H1 (cell line): ENCODE measurements around the gene CIDEA.

Source experiments
- CTCF ChIP-seq, 3 experiments: IDR thresholded peaks; 1 replicate in 2 of 3; 2 replicates in 1 of 3; pipeline versions ENCODE4 v1.5.1 to v1.6.1; 2011; ENCODE audit warnings: low read length in 3 of 3, mild to moderate bottlenecking in 3 of 3, inconsistent platforms in 2 of 3, low read depth in 1 of 3, moderate library complexity in 1 of 3; ENCODE audit not compliant: insufficient read depth in 1 of 3; ENCODE audit errors: control extremely low read depth in 1 of 3
- EP300 ChIP-seq, 2 experiments: IDR thresholded peaks; 1 replicate in 1 of 2; 2 replicates in 1 of 2; pipeline ENCODE4 v1.6.1; 2011 to 2012; ENCODE audit warnings: low read depth in 2 of 2, low read length in 2 of 2, mild to moderate bottlenecking in 2 of 2, borderline replicate concordance in 1 of 2, inconsistent platforms in 1 of 2, moderate library complexity in 1 of 2
- HDAC6 ChIP-seq: IDR thresholded peaks from one replicate; pipeline ENCODE4 v1.7.1; 2012; ENCODE audit warnings: low read depth, mild to moderate bottlenecking, inconsistent platforms, low read length, moderate library complexity
- POLR2AphosphoS5 ChIP-seq: IDR thresholded peaks from 2 replicates; pipeline ENCODE4 v1.6.1; 2011; ENCODE audit warnings: low read depth, low read length
- USF2 ChIP-seq: IDR thresholded peaks from 2 replicates; pipeline ENCODE4 v1.6.1; 2011; ENCODE audit warnings: low read length, improper control_type of control experiment

GRCh38 chr18:12278215-12278671, 24.1 kb downstream of the CIDEA start:
- TF ChIP-seq USF2 (no peak), POLR2AphosphoS5 (no peak), HDAC6 (no peak), EP300 (IDR thresholded peaks at IDR 0.05; ENCODE audit: borderline replicate concordance in 1 of 2, low read depth in 2 of 2, low read length in 2 of 2) (no peak), CTCF (IDR thresholded peaks at IDR 0.05; ENCODE audit: control extremely low read depth in 1 of 3, insufficient read depth in 1 of 3, low read depth in 1 of 3, low read length in 3 of 3) (peak in 2 of 3 experiments; percentile 53 to 68; a peak in 3 of 4 replicates)
